ENCODE data around the gene FAM221A.
"Not testable (repeated sequence)": the region's sequence is repeated elsewhere in the genome, so short reads cannot be mapped to it uniquely, and the experiment has no call there.

FAM221A gene

GRCh38 chr7:23714150-23714464 is 34.1 kb downstream of the FAM221A start:
- H3K4me1 ChIP-seq = no peaks in the 10 kb centered on the region
- H3K36me3 ChIP-seq = no peaks in the 10 kb centered on the region
- H3K9ac ChIP-seq = no peak overlapping the region
- no peak for TF ChIP-seq Cebpa-rat (IDR thresholded peaks at IDR 0.05)
- no peaks in the 10 kb centered on the region for H3K9me3 ChIP-seq (replicated peaks in 1 of 11)
- H3K4me3 ChIP-seq = no peak overlapping the region
- H4K20me1 ChIP-seq = no peaks in the 10 kb centered on the region
- no peak overlapping the region for H3K27ac ChIP-seq
- no peaks in the 10 kb centered on the region for H3K27me3 ChIP-seq
- H3K4me2 ChIP-seq = no peak overlapping the region

- Histone ChIP-seq H3K27ac (no peak overlapping the region), H3K4me3 (no peak overlapping the region), H3K27me3 (no peaks in the 10 kb centered on the region), H3K4me2 (no peak overlapping the region), H3K4me1 (no peaks in the 10 kb centered on the region), H4K20me1 (no peaks in the 10 kb centered on the region), H3K36me3 (no peaks in the 10 kb centered on the region), H3K9ac (no peak overlapping the region), H3K9me3 (replicated peaks in 1 of 11) (no peaks in the 10 kb centered on the region)
- TF ChIP-seq Cebpa-rat (IDR thresholded peaks at IDR 0.05) = no peak
Measured at GRCh38 chr7:23714579-23714978, 34.6 kb downstream of the FAM221A start.

- no peaks in the 10 kb centered on the region for H4K20me1 ChIP-seq
- no peak overlapping the region for H3K4me3 ChIP-seq
- no peaks in the 10 kb centered on the region for H3K9me3 ChIP-seq (replicated peaks in 1 of 11)
- no peak overlapping the region for H3K9ac ChIP-seq
- H3K27me3 ChIP-seq = no peaks in the 10 kb centered on the region
- no peaks in the 10 kb centered on the region for H3K4me1 ChIP-seq
- no peak overlapping the region for H3K27ac ChIP-seq
- H3K4me2 ChIP-seq = no peak overlapping the region
- no peak for TF ChIP-seq Cebpa-rat (IDR thresholded peaks at IDR 0.05)
- no peaks in the 10 kb centered on the region for H3K36me3 ChIP-seq
Measured at GRCh38 chr7:23715099-23715498, 35.1 kb downstream of the FAM221A start.

- no peak for TF ChIP-seq Cebpa-rat (IDR thresholded peaks at IDR 0.05)
- Histone ChIP-seq H3K36me3 (no peaks in the 10 kb centered on the region), H3K27me3 (no peaks in the 10 kb centered on the region), H3K27ac (no peak overlapping the region), H3K9ac (no peak overlapping the region), H3K4me1 (no peaks in the 10 kb centered on the region), H4K20me1 (no peaks in the 10 kb centered on the region), H3K9me3 (replicated peaks in 1 of 11) (no peaks in the 10 kb centered on the region), H3K4me3 (no peak overlapping the region), H3K4me2 (no peak overlapping the region)
Measured at GRCh38 chr7:23717788-23718187, 37.8 kb downstream of the FAM221A start.

- H3K27ac ChIP-seq = no peak overlapping the region
- no peaks in the 10 kb centered on the region for H4K20me1 ChIP-seq
- H3K9me3 ChIP-seq (replicated peaks in 1 of 11) = no peaks in the 10 kb centered on the region
- H3K27me3 ChIP-seq = no peaks in the 10 kb centered on the region
- H3K9ac ChIP-seq = no peak overlapping the region
- no peaks in the 10 kb centered on the region for H3K4me1 ChIP-seq
- TF ChIP-seq Cebpa-rat (IDR thresholded peaks at IDR 0.05) = no peak
- H3K4me2 ChIP-seq = no peak overlapping the region
- no peak overlapping the region for H3K4me3 ChIP-seq
- no peaks in the 10 kb centered on the region for H3K36me3 ChIP-seq
Measured at GRCh38 chr7:23721456-23721855, 41.5 kb downstream of the FAM221A start.

- H3K4me2 ChIP-seq, H3K27ac ChIP-seq: not testable (repeated sequence)
Measured at GRCh38 chr7:23722587-23723216, 42.7 kb downstream of the FAM221A start.

GRCh38 chr7:23724113-23724512 is 44.1 kb downstream of the FAM221A start:
- H3K9ac ChIP-seq; H4K20me1 ChIP-seq; H3K4me2 ChIP-seq; H3K4me1 ChIP-seq; H3K36me3 ChIP-seq; H3K4me3 ChIP-seq; H3K27ac ChIP-seq; H3K9me3 ChIP-seq (replicated peaks in 1 of 11); H3K27me3 ChIP-seq: not testable (repeated sequence)

More at GRCh38 chr7:23722587-23723216, 42.7 kb downstream of the FAM221A start:
- H3K36me3 ChIP-seq; H3K27me3 ChIP-seq; H4K20me1 ChIP-seq; H3K4me1 ChIP-seq; H3K4me3 ChIP-seq; H3K9me3 ChIP-seq (replicated peaks in 1 of 11); H3K9ac ChIP-seq: not testable (repeated sequence)

- Histone ChIP-seq H3K4me1 (peaks cover 0 to 5% (median 0%) of the 10 kb centered on the region in 10 experiments; a peak in 1 of 20 replicates), H3K4me3 (no peak overlapping the region), H3K9me3 (replicated peaks in 1 of 11) (peaks cover 45 to 53% (median 49%) of the 10 kb centered on the region in 11 experiments), H3K4me2 (no peak overlapping the region), H3K9ac (no peak overlapping the region), H3K27ac (no peak overlapping the region), H3K36me3 (peaks cover 0 to 11% (median 4%) of the 10 kb centered on the region in 11 experiments; a peak in 7 of 22 replicates), H4K20me1 (no peaks in the 10 kb centered on the region), H3K27me3 (no peaks in the 10 kb centered on the region)
- no peak for TF ChIP-seq Cebpa-rat (IDR thresholded peaks at IDR 0.05)
Measured at GRCh38 chr7:23742051-23742450, 62.1 kb downstream of the FAM221A start.

GRCh38 chr7:23743226-23743625 is 63.2 kb downstream of the FAM221A start:
- no peaks in the 10 kb centered on the region for H3K27me3 ChIP-seq
- H3K9ac ChIP-seq = no peak overlapping the region
- no peak for TF ChIP-seq Cebpa-rat (IDR thresholded peaks at IDR 0.05)
- no peak overlapping the region for H3K4me2 ChIP-seq
- H3K27ac ChIP-seq = no peak overlapping the region
- H3K36me3 ChIP-seq = peaks cover 0 to 11% (median 4%) of the 10 kb centered on the region in 11 experiments; a peak in 7 of 22 replicates
- H3K4me3 ChIP-seq = no peak overlapping the region
- peaks cover 45 to 54% (median 49%) of the 10 kb centered on the region in 11 experiments for H3K9me3 ChIP-seq (replicated peaks in 1 of 11)
- H4K20me1 ChIP-seq = no peaks in the 10 kb centered on the region
- H3K4me1 ChIP-seq = peaks cover 0 to 5% (median 0%) of the 10 kb centered on the region in 10 experiments; a peak in 1 of 20 replicates

- Histone ChIP-seq H3K4me3 (no peak overlapping the region), H3K9me3 (replicated peaks in 1 of 11) (peaks cover 39 to 49% (median 46%) of the 10 kb centered on the region in 11 experiments), H3K36me3 (peaks cover 0 to 11% (median 4%) of the 10 kb centered on the region in 11 experiments; a peak in 7 of 22 replicates), H4K20me1 (no peaks in the 10 kb centered on the region), H3K9ac (no peak overlapping the region), H3K4me1 (peaks cover 0 to 5% (median 0%) of the 10 kb centered on the region in 10 experiments; a peak in 1 of 20 replicates), H3K27me3 (no peaks in the 10 kb centered on the region), H3K4me2 (no peak overlapping the region), H3K27ac (no peak overlapping the region)
- no peak for TF ChIP-seq Cebpa-rat (IDR thresholded peaks at IDR 0.05)
Measured at GRCh38 chr7:23746629-23747028, 66.6 kb downstream of the FAM221A start.
